CD4-positive, alpha-beta T cell treated with Interleukin-2 at 100 ng/mL for 4 hours (primary cell): ENCODE data around the gene CD40.
"Not testable (repeated sequence)": the region's sequence is repeated elsewhere in the genome, so short reads cannot be mapped to it uniquely, and the experiment has no call there.

ENCODE experiments used
- DNase-seq: peaks from one replicate; pipeline ENCODE4 v3.0.0-alpha.2; 2020; ENCODE audit warnings: low spot score

CD40 gene

GRCh38 chr20:46093531-46093930, 24.6 kb upstream of the CD40 start:
- DNase-seq: no peak

GRCh38 chr20:46099491-46100287, 18.4 kb upstream of the CD40 start:
- DNase-seq: no peak

GRCh38 chr20:46100444-46100843, 17.7 kb upstream of the CD40 start:
- DNase-seq: not testable (repeated sequence)

GRCh38 chr20:46100988-46101387, 17.1 kb upstream of the CD40 start:
- DNase-seq: no peak

- DNase-seq: no peak
These were observed 16.2 kb upstream of the CD40 start for GRCh38 chr20:46101957-46102356.

GRCh38 chr20:46102940-46103339, 15.2 kb upstream of the CD40 start:
- DNase-seq: no peak

- DNase-seq: no peak
These were observed 13.9 kb upstream of the CD40 start for GRCh38 chr20:46104262-46104661.

GRCh38 chr20:46107061-46107460, 11.1 kb upstream of the CD40 start:
- no peak for DNase-seq

- DNase-seq: no peak
These were observed 9.7 kb upstream of the CD40 start for GRCh38 chr20:46108435-46108841.

GRCh38 chr20:46108976-46109375, 9.1 kb upstream of the CD40 start:
- no peak for DNase-seq

- no peak for DNase-seq
These were observed 6.9 kb upstream of the CD40 start for GRCh38 chr20:46111028-46111835.

- DNase-seq: no peak
These were observed 6.3 kb upstream of the CD40 start for GRCh38 chr20:46111836-46112212.

GRCh38 chr20:46112430-46113112, 5.5 kb upstream of the CD40 start:
- DNase-seq: no peak

GRCh38 chr20:46113113-46113470, 5.0 kb upstream of the CD40 start:
- DNase-seq: no peak

- DNase-seq: no peak
These were observed 3.7 kb upstream of the CD40 start for GRCh38 chr20:46114449-46114848.

GRCh38 chr20:46118481-46119020, 437 bp downstream of the CD40 start:
- no peak for DNase-seq

GRCh38 chr20:46119028-46119546, 973 bp downstream of the CD40 start:
- DNase-seq: no peak

- no peak for DNase-seq
These were observed 1.4 kb downstream of the CD40 start for GRCh38 chr20:46119547-46119946.

- DNase-seq: no peak
These were observed 2.0 kb downstream of the CD40 start for GRCh38 chr20:46120136-46120535.

GRCh38 chr20:46121184-46121930, 3.2 kb downstream of the CD40 start:
- no peak for DNase-seq

- DNase-seq: no peak
These were observed 4.0 kb downstream of the CD40 start for GRCh38 chr20:46122071-46122470.
